ENCODE data around the gene C10orf90.

The C10orf90 gene

GRCh38 chr10:126500866-126501265 is 169.6 kb downstream of the C10orf90 start:
- no peak for DNase-seq

- no peak for DNase-seq
Measured at GRCh38 chr10:126500185-126500584, 170.3 kb downstream of the C10orf90 start.

GRCh38 chr10:126499744-126500143 is 170.7 kb downstream of the C10orf90 start:
- DNase-seq: no peak

GRCh38 chr10:126497672-126498071 is 172.8 kb downstream of the C10orf90 start:
- no peak for DNase-seq

DNA sequence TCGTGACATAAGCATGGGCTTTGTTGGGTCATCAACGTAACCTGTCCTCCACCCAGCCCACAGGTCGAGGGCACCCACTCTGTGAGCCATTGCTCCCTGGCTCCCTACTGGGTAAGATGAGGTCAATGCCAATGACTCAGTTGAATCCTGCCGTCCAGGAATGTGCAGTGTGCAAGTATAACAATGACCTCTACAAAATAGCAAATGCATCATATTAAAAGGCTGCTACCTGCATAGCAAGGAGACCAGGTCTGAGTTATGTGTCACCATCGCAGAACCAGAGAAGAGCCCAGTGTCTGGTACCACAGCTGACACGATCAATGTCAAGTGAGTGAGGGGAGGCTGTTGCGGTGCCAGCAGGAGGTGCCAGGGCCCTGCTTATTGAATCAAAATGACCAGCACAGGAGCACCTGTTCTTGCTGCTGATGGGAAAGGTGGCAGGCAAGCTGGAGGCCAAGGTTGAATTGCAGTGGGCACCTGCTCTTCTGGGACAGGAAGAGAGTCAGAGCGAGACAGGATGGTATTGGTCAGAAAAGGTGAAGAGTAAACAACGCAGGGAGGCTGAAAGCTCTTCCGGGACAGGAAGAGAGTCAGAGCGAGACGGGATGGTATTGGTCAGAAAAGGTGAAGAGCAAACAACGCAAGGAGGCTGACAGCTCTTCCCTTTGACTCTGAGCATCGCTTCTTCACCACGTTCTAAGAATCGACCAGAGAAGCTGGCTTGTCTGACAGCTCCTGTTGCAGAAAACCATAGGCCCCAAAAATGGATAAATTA is 173.5 kb downstream of the C10orf90 start:
- no peak for DNase-seq

DNA sequence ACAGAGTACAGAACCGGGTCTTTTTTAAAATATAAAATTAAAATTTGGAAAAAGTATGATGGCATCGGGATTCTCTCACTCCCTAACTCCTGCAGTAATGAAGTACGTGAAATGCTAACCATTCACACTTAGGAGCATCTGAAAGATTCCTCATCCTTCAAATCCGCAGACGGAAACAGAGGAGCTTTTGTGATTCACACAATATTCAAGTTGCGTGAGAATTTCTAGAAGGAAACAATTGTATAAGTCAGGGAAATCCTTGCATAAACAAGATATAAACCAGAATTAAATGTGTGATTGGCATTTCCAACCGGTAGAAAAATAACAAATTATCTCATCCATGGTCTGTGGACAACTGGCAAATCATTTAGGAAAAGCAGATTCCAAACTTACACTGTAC is 179.0 kb downstream of the C10orf90 start:
- DNase-seq: no peak

GRCh38 chr10:126481181-126481580 is 189.3 kb downstream of the C10orf90 start:
- DNase-seq: no peak

DNA sequence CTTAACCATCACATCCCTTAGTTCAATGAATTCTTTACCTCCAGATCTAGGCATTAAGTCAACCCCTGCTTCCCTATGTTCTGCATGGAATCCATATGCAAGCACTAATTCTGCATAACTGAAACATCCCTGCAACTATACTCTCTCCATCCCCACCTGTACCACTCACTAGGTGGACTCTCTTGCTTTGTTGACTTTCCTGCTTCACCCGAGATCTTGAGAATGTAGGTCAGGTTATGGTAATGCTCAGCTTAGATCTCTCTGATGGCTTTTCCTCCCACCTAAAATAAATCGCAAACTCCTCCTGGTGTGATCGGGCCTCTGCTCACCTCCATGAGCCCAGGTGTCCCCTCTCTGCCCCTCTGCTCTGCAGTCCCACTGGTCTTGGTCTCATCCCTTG is 189.8 kb downstream of the C10orf90 start:
- DNase-seq: no peak

DNA sequence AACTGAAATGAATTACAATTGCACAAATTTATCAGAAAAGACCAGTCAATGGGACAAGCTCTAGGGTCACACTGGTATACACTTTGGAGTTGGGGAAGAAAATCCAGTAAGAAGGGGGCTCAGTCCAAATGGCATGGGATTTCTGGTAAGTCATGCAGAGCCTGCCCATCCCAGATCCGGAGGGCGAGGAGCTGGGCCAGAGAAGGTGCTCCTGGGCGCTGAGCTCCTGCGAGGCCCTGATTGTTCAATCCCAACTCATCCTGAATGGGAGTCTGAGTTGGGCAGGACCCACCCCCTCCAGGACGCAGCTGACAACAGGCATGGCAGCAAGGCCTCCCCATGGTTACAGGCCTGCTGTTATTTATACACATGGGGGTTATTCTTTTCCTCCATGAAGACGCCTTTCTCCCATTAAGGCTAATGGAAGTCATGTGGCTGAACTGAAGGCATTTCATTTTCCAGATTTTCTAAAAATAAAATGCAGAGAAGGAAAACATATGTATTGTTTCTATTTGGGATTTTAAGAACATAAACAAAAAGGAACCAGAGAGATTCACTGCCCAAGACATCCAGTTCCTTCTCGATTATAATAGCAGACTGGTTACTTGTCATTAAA is 191.1 kb downstream of the C10orf90 start:
- no peak for DNase-seq

DNA sequence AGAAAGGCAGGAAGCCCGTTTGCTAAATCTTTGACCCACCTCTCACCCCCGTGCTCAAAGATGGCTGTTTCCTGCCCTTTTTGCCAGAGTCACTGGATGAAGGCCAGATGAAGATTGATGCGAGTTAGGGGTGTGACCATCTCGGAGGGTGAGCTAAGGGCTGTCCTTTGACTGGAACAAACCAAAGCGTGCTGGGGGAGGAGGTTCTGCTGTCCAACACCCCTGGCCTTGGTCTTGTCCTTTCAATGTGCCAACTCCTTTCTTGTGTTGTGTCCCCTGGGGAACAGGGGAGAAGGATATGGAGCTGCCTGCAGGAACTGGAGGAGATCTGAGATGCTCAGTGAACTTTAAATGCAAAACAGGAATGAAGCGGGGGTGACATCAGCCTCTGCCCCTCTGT is 191.9 kb downstream of the C10orf90 start:
- no peak for DNase-seq

GRCh38 chr10:126476246-126476645 is 194.2 kb downstream of the C10orf90 start:
- no peak for DNase-seq

DNA sequence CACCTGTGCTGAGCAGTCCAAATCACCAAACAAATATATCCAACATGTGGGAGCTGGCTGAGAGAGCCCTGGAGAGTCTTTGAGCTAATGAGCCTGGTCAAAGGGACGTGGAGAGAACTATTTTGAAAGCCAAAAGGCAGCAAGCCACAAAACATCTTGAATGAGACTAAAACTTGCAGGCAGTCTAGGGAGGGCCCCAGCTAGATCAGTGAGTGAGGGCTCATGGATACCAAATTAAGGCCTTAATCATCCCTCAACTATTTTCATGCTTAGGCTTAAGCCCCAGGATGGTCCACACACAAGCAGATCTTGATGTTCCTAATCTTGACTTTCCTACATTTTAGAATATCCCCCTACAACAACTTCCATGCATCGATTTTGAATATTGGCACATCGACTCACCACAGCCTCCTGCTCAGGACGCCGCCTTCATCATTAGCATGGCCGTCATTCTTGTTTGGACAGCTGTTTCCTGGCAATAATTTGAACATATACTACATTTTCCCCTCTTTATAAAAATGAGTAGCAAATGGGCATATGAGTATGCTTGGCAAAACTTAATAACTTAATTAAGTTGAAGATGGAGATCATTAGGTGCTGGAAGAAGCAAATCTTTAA is 195.3 kb downstream of the C10orf90 start:
- DNase-seq: no peak

DNA sequence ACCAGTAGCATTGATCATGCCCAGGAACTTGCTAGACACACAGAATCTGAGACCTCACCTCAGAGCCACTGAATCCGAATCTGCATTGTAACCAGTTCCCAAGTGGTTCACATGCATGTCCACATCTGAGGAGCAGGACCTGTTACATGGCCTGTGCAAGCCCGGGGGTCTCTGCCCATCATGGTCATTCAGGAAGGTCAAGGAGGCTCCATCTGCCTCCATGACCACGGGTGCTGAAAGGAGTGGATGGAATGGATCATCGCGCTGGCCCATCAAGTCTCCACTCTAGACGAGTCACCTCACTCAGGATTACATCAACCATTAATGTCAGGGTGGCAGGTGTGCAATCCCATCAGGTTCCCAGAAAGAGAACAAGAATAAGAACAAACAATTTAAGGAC is 196.5 kb downstream of the C10orf90 start:
- DNase-seq: no peak

DNA sequence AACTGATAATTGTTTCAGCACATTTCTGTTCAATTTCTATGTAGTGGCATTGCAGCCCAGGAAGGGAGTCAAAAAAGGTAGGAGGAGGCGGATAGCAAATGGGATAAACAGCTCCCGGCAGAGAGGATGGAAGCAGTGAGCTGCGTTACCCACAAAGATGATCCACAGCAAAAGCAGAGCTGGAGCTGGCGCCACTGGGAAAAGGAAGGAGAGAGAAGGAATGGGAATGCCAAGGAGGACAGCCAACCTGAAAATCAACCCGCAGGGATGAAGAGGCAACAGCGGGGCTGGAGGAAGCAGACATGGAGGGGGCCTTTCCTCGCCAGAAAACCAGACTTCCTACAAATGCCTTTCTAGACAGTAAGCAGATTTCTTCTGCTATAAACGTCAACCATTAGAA is 199.5 kb downstream of the C10orf90 start:
- no peak for DNase-seq

GRCh38 chr10:126469692-126470091 is 200.8 kb downstream of the C10orf90 start:
- no peak for DNase-seq

DNA sequence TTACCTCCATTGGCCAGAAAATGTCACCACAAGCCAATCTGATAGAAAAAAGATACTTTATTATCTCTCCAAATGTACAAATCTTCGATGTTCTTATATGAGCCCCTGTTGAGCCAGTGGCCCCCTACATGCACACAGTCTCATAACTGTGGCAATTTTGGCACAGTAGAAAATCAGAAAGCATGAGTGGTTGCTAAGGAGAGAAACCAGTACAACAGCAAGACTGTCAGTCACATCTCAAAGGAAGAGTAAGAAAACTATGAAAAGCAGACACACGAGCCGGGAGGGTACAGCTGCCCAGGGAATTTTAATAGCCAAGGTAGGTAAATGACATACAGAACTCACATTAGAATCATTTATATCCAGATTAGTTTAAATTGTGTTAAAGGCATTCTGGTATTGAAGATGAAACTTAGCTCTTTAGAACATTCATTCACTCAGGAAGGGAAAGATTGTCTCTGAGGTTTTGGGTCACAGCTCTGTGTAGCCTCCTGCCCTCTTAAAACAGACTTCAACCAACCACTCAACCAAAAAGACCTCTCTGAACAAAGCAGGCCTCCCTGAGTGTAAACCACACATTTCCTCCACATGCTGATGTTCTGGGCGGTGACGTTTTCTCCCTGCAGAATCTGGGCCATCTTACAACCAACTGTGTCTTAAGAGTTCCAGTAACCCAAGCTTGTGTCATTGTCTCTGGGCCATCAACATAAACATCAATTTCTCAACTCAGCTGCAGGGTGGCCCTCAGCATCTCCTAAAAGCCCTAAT is 201.4 kb downstream of the C10orf90 start:
- DNase-seq: no peak

DNA sequence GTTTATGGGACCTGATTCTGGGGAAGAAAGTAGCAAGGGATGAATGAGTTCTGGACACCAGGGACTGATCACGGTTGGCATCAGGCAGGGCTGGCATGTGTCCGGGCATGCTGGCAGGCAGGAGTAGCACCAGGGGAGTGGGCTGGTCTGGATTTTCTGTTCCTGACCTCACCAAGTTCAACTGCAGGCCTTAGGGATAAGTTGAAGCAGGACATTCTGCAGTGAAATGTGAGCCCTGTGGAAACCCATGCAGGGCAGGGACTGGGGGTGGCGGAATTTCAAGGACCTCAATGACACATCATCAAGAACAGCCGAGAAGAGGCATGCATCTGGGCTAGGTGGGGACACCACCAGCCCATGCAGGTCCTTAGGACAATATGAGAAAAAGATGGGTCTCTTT is 202.0 kb downstream of the C10orf90 start:
- DNase-seq: no peak

- no peak for DNase-seq
Measured at GRCh38 chr10:126465771-126466170, 204.7 kb downstream of the C10orf90 start.

DNA sequence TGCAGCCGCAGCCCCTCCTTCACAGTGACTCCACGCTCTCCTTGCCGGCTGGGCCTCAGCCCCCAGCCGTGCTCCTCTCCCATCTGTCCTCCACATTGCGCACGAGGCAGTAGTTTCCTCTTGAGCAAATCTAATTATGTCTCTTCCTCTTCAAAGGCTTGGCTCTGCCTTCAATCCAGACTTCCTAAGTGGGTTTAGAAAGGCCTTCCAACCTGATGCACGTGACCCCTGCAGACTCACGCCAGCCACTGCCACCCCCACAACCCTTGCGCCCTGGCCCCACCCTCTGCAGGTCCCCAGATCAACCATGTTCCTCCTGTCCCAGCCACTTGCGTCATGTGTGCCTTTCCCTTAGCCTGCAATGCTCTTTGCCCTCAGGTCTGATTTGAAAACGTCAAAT is 207.2 kb downstream of the C10orf90 start:
- no peak for DNase-seq

DNA sequence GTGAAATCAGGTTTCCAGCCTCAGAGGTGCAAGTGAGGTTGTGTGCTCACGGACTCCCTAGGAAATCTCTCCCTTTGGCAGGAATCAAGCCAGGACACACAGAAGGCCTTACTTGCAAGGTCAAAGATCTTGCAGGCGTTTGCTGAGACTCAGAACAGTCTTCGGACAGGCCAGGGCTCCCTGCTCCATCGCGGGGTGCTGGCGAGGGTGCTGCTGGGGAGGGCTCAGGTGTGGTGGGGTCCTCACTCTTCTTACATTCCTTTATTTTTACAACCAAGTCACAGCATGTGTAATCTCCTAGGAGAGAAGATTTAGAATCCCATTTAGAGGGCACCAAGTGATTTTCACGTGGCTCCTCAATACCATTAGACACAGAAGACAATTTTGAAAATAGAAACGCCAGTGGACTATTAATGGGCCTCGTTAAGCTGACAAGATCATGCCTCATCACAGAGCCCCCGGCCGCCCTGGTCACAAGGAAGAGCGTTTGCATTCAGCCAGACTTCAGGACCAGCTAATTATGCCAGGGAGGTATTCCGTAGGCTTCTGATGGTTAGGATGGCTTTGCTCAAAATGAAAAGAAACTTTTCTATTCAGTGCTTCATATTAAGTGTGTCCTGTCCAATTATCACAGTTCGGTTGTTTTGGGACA is 209.1 kb downstream of the C10orf90 start:
- no peak for DNase-seq

DNA sequence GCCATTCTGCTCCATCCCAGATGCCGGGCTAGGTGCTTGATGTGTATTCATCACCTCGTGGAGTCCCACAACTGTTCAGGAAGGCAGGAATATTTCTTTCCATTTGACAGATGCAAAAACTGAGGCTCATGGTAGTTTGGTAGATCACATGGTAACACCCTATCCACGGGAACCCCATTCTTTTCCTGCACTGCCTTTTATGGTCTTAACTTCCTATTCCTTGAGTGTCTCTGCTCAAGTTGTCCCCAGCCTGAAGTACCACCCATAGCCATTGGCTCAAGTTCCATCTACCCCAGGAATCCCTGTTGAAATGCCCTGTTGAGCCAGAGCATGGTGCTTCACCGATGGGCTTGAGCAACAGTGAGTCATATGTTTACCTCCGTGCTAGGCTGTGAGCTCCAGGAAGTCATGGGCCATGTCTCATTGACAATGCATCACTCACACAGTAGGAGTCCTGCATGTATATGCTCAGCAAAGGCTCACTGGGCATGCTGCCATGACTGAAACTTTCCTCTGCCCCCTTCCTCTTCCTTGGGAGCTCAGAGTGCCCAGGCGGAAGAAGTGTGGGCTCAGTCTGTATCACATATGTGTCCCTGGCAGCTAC is 210.5 kb downstream of the C10orf90 start:
- no peak for DNase-seq

- no peak for DNase-seq
Measured at GRCh38 chr10:126459032-126459831, 211.3 kb downstream of the C10orf90 start.
